Activated CD4-positive, alpha-beta T cell treated with anti-CD3 and anti-CD28 coated beads for 48 hours (primary cell): Measurements from ENCODE around the gene UHRF2.
"Not testable (repeated sequence)": the region's sequence is repeated elsewhere in the genome, so short reads cannot be mapped to it uniquely, and the experiment has no call there.

ENCODE experiments used
- DNase-seq: peaks from one replicate; pipeline ENCODE4 v3.0.0-alpha.2; 2020

Gene UHRF2, protein sequence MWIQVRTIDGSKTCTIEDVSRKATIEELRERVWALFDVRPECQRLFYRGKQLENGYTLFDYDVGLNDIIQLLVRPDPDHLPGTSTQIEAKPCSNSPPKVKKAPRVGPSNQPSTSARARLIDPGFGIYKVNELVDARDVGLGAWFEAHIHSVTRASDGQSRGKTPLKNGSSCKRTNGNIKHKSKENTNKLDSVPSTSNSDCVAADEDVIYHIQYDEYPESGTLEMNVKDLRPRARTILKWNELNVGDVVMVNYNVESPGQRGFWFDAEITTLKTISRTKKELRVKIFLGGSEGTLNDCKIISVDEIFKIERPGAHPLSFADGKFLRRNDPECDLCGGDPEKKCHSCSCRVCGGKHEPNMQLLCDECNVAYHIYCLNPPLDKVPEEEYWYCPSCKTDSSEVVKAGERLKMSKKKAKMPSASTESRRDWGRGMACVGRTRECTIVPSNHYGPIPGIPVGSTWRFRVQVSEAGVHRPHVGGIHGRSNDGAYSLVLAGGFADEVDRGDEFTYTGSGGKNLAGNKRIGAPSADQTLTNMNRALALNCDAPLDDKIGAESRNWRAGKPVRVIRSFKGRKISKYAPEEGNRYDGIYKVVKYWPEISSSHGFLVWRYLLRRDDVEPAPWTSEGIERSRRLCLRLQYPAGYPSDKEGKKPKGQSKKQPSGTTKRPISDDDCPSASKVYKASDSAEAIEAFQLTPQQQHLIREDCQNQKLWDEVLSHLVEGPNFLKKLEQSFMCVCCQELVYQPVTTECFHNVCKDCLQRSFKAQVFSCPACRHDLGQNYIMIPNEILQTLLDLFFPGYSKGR

DNA sequence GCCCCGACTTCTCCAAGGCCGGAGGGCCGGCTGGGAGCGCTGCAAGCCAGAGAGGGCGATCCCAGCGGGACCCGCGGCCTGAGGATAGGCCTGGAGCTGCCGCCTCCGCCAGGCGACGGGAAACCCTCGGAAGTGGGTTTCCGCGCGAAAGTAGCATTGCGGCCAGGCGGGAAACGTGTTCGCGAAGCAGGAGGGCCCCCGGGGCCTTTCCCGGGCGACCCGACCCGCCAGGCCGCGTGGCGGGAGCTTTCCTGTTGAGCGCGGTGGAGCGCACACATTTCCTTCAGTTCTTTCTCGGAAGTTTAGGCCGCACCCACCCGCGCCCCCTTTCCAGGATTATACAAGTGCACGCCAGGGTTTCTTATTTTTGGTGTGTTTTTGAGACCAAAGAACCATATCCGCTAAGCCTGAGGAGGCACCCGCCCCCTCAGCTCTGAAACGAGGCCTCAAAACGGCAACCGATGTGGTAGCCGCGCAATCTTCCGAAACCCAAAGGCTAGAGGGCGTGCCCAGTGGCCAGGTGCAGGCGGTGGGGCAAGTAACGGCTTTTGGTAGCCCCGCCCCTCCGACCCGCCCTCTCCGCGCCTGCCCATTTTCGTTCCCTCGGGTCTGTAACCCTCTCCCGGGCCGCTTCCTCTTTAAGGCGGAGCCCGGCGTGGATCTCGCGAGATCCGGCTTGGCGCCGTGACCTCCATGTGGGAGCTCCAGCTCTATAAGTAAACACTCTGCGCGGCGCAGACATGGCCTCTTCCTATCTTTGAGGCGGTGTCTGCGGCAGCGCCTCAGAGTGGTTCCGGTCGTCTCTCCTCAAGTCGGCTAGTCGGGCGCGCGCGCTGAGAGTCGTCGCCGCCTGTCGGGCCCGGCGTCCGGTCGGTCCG is at the start of gene UHRF2:
TSS of gene UHRF2 (plus strand) at position 713 of the 878 bp plus-strand sequence. CDS start 292 bp downstream, outside the sequence.
- DNase-seq: peak; percentile 100

DNA sequence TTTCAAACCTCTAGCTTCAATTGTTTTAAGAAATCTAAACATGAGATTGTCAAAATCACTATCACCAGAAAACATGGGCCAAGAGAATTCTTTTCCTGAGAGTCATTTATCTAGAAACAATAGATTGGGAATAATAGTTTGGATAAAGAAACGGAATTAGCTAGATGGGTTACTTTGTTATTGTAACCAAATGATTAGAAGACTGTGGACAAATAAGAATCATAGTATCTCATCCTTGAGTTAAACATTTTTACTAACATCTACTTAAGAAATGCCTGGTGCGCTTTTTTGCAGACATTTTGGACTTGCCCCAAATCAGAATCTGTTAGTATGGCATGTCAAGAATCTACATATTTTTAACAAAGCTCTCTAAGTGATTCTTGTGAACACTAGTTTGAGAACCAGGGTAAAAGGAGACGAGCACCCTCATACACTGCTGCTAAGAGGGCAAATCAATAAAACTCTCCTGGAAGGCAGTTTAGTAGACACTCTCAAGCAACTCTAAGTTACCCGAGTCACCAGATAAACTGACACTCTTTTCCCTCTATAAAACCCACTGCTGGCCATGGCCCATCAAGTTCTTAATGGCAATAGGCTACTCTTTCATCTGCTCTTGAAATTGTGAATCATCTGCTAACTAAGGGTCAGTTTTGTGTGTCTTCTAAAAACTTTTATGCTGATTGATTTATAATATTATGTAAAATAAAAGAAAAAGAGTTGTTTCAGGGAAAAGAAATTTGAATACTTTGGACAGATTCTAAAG is 45.7 kb upstream of the UHRF2 start:
- no peak for DNase-seq

DNA sequence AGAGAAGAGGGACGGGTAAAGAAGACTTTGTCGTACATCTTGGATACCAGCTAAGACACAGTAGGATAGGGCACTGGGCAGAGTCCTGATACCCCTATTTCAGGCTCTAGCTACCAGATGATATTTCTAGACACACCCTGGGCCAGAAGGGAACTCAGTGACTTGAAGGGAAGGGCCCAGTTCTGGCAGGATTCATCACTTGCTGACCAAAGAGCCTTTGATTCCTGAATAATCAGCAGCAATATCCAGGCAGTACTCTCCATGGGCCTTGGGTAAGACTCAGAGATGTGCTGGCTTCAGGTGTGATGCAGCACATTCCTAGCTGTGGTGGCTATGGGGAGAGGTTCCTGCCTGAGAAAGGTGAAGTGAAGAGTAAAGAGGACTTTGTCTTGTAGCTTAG is 44.2 kb upstream of the UHRF2 start:
- DNase-seq: no peak

DNA sequence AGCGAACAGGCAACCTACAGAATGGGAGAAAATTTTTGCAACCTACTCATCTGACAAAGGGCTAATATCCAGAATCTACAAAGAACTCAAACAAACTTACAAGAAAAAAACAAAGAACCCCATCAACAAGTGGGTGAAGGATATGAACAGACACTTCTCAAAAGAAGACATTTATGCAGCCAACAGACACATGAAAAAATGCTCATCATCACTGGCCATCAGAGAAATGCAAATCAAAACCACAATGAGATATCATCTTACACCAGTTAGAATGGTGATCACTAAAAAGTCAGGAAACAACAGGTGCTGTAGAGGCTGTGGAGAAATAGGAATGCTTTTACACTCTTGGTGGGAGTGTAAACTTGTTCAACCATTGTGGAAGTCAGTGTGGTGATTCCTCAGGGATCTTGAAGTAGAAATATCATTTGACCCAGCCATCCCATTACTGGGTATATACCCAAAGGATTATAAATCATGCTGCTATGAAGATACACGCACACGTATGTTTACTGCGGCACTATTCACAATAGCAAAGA is 31.5 kb upstream of the UHRF2 start:
- not testable (repeated sequence) for DNase-seq

DNA sequence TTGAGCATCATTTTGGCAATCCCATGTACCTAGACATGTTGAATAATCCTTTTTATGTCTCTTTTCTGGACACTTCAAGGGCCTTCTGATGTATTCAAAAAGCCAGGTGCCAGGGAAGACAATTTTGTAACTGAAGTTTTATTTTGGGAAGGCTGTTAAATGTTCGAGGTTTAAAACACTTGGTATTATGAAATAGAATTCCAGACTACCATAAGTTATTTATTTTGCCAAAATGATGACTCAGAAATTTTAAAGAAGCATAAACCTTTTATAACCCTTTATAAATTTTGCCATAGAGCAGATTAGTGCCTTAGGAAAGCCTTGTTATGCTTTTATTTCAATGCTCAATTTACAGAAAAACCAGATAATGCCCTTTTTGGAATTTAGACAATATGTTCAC is 30.3 kb upstream of the UHRF2 start:
- DNase-seq: no peak

DNA sequence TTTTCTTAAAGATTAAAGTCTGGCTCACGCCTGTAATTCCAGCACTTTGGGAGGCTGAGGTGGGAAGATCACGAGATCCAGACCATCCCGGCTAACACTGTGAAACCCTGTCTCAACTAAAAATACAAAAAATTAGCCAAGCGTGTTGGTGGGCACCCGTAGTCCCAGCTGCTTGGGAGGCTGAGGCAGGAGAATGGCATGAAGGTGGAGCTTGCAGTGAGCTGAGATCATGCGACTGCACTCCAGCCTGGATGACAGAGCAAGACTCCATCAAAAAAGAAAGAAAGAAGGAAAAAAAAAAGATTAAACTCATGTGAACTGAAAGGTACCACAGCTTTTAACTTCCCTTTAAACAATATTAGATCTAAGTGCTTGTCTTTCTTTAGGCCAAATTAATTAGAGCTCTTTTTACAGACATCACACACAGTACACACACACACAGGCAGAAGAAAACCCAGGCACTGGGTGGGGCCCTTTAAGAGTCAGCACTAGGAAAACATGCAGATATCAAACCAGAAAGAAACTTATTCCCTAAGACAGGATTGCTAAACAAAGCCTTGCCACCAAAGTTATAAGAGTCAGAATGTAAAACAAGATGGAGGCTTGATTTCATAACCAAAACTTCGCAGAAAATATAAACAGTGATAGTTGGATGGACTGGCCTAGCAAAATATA is 29.3 kb upstream of the UHRF2 start:
- DNase-seq: no peak

DNA sequence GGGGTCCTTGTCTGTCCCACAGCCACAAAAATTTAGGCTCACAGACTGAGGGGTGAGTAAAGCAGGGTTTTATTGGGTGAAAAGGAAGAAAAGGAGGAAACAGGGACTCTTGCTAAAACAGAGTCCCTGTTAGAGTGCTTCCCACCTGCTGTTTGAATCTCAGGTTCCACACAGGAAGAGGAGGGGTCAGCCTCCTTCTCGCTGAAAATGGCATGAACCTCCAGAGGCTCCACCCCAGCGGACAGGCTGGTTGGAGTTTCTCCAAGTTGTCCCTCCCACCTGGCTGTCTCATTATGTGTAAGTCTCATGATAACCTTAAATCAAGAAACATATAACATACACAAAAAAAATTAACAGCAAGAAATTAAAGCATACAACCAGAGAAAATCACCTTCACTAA is 28.3 kb upstream of the UHRF2 start:
- no peak for DNase-seq

DNA sequence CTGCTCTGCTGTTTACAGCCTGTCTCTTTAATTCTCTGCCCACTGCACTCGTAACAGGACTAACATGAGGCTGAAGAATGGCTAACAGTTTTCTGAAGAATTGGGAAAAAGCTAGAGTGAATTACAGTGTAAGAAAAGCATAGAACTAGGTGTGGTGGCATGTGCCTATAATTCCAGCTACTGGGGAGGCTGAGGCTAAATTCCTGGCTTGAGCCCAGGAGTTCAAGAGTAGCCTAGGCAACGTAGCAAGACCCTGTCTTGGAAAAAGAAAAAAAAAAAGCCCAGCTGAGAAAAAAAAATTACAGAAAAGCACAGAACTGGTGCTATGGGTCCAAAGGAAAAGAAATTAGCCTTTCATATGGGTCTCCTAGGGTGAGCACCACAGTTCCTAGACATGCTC is 13.9 kb upstream of the UHRF2 start:
- DNase-seq: no peak

DNA sequence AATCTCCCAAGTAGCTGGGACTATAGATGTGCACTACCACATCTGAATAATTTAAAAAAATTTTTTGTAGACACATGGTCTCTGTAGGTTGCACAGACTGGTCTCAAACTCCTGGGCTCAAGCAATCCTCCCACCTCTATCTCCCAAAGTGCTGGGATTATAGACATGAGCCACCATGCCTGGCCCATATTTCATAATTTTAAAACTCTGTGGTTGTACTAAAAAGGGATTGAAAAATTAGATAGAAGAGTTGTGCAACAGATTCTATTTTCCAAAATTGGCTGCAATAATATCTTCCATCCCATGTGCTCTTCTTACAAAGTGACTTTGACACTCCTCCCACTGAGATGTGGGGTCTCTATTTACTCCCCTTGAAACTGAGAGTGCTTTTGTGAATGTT is 7.6 kb upstream of the UHRF2 start:
- no peak for DNase-seq

DNA sequence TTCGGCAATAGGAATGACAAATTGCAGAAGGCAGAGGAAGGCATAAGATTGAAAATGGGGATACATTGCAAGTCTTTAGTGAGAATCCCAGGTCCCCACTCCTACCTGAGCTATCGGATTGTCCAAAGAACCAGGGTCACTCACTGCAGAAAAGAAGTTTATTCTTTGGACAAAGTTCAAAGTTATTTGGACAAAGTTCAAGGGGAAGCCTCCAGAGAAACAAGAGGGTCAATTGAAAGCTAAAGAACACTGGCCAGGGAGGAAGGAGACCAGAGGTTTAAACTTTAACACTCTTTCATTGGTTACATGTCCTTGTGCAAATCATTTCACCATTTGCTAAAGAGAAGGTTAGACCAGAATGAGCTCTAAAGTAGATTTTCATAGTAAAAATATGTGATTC is 5.2 kb upstream of the UHRF2 start:
- no peak for DNase-seq

DNA sequence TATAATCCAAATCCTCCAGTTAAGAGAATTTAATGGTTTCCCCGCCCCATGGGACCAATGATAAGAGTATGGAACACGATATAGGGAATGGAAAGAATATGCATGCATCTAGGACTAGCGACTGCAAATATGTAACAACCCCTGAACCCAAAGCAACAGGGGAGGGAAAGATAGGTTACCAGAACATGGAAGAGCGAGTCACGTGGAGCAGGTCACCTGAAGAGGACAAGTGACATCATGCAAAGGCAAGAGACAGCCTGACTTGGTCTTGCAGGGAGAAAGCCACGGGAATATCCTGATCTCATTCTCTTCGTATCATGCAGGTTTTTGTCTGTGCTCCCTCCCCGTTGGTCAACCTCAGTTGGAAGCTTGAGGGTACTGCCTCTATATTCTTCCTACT is 4.7 kb upstream of the UHRF2 start:
- no peak for DNase-seq

DNA sequence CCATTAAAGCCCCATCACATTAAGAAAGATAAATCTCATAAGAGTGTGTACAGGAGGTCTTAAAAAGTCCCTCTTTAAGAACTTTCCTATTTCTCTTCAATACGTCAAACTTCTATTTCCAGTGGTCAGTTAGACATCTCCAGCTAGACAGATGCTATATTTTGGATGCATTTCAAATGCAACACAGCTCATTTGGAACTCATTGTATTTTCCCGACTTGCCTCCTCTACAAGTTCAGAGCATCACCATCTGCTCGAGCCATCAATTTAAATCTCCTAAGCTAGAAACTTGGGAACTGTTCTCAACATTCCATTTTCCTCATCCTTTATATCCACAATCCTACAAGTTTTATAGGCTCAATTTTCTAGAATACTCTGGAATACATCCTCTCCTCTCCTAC is 3.2 kb upstream of the UHRF2 start:
- DNase-seq: no peak

DNA sequence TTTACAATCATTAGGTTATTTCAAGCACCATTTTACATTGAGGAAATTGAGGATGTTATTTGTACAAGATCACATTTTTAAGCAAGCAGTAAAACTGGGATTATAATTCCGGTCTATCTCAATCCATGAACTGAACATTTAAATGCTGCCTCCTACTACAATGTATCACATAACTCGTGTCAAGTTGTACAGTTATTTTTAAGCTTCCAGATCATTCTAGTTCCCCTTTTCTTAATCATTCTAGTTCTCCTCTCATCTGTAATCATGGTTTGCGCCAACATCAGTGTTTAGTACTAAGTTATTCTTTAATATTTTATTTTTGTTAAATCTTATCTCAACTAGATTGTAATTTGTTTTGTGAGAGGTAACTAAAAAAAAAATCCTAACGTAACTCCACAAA is 2.4 kb upstream of the UHRF2 start:
- no peak for DNase-seq

DNA sequence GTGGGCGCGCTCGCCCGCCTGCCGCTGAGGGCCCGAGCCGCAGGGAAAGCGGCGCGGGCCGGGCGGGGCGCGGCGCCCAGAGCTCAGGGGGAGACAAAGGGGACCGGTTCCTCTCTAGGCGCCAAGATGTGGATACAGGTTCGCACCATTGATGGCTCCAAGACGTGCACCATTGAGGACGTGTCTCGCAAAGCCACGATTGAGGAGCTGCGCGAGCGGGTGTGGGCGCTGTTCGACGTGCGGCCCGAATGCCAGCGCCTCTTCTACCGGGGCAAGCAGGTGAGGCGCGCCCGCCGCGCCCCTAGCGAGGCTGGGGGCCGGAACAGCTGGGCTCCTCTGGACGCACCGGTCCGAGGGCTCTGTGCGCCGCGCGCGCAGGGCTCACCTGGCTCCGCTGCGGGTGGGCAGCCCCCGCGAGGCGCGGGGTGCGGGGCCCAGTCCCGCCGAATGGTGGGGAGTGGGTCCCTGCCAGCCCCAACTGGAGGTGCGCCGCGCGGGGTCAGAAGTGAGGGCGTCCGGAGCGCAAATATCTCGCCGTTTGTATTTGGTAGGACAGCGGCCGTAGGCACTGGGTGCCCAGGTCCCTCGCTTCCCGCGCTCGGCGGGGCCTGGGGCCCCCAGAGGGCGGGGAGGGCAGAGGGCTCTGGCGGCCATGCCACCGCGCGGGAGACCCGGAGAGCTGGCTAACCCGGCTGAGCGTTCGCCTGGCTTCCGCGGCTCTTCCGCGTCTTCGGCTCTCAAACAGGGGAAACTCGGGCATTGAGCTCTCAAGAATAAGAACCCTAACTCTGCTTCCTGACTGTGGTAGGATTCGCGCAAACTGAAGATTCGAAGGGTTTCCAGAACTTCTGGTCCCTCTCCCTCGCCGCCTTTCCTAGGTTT is 607 bp downstream of the UHRF2 start:
- peak; percentile 53 for DNase-seq

DNA sequence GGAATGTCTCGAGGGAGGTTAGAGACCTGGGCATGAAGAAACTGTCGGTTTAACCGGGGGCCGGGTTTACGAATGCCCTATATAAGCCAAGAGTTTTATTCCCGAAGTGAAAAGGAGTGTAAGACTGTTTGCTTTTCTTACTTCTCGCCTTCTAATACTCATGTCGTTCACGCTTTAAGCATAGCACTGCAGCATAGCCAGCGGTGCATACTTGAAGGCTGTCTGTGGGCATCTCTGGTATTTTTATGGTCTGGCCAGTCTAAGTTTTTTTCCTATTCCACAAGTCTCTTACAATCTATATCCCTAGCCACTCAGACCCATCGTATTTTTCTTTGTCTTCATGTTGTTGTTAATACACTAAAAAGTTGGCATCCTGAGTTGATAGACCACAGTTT is 1.2 kb downstream of the UHRF2 start:
- peak; percentile 7 for DNase-seq

DNA sequence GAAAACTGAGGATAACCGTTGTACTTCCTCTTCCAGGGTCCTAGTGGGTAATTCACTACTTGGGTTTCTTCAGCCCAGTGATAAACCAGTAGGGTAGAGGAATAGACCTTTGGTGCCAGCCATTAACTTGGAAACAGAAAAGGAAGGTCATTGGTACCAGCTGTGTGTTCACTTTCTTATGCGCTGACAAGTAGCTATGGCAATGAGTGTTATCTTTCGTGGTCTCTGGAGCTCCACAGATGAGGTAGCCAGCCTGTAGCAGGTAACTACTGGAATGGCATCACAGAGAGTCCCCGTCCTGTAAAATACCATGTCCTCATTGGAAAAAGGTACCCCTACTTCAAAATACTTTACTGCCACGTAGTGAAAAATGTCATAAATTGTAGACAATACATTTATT is 2.3 kb downstream of the UHRF2 start:
- DNase-seq: peak; percentile 13

DNA sequence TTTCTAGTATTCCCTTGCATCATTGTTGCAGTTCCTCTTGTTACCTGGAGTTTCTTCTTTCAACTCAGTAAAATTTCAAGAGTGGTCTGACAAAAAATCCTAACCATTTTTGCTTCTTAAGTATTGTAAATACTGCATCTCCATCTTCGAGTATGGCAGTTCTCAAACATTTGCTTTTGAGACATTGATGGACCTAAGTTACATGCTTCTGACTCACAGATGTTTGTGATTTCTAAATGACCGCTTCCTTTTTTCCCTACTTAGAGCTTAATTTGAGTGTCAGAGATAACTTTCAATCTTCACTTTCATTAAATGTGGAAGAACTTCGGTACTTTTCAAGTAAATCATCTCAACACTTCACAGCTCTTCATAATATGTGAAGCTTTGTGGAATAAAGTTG is 4.2 kb downstream of the UHRF2 start:
- DNase-seq: no peak

DNA sequence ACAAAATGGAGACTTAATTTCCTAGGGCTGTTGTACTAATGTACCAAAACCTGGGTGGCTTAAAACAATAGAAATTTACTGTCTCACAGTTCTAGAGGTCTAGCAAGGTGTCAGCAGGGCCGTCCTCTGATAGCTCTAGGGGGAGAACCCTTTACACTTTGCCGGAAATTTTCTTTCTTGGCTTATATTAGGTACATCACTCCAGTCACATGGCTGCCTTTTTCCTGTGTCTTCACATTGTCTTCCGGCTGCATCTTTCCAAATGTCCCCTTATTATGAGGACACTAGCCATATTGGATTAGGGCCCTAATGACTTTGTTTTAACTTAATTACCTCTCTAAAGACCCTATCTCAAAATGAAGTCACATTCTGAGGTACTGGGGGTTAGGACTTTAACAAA is 5.8 kb downstream of the UHRF2 start:
- DNase-seq: no peak

DNA sequence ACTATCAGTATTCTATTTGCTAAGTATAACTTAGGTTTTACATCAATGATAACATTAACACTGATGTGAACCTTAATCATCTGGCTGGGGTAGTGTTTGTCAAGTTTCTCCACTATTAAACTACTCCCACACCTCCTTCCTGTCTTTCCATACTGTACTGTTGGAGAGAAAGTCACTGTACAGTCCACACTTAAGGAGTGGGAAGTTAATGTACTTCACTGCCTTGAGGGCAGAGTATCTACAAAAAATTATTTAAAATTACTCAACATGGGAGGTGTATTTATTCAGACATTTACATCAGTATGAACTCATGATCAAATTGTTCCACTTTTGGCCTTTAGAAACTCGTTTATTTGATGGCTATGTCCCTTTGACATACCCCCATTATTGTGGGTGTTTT is 11.9 kb downstream of the UHRF2 start:
- DNase-seq: no peak

DNA sequence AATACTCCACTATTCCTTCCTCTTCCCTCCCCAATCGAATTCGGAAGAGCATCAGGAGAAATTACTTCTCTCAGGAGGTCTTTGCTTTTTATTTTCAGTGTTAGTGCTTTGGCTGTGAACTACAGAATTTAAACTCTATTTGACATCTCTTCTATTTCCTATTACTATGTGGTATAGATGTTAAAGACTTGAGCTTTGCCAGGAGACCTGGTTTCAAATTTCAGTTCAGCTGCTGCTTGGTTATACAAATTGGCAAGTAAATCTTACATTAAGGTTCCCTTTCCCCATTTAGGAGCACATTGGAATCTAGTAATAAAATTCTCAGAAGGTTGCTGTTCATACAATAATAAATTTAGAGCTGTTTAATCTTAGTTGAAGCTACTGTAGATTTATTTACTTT is 13.1 kb downstream of the UHRF2 start:
- no peak for DNase-seq
